Measurements from ENCODE around the gene OTOF. TPM values are rescaled to one million over a fixed set of nuclear protein-coding genes. Genes with fewer than 3 reads are reported as not detected.

The OTOF gene
- total and polyA plus RNA-seq, 2 donors (not counting 1 experiment from before 2014, with no cell fraction given) = not detected

GRCh38 chr2:26423750-26424149 is 54.2 kb downstream of the OTOF start:
- no peak for DNase-seq (ENCODE audit: low read depth in 2 of 2)
- H3K27me3 ChIP-seq (ENCODE audit: control insufficient read depth, insufficient read depth, low read length) = peaks cover 2% of the 10 kb centered on the region
- H3K9ac ChIP-seq (ENCODE audit: insufficient read depth, low read length) = no peak overlapping the region
- H3K36me3 ChIP-seq (ENCODE audit: control insufficient read depth, insufficient read depth, low read length) = no peaks in the 10 kb centered on the region
- no peak overlapping the region for H3K27ac ChIP-seq (ENCODE audit: insufficient read depth, low read length)
- H3K79me2 ChIP-seq (ENCODE audit: control insufficient read depth, insufficient read depth, low read length) = no peaks in the 10 kb centered on the region
- no peak overlapping the region for H2AFZ ChIP-seq (ENCODE audit: low read length)
- H3K4me3 ChIP-seq (replicated peaks in 1 of 4; ENCODE audit: control extremely low read depth in 1 of 4, insufficient read depth in 1 of 4, low read depth in 3 of 4, low read length in 4 of 4) = no peak overlapping the region
- H3K9me3 ChIP-seq (ENCODE audit: control insufficient read depth, insufficient read depth, low read depth, low read length) = no peaks in the 10 kb centered on the region
- H3K4me2 ChIP-seq (ENCODE audit: extremely low read depth, insufficient read depth, low read length) = no peak overlapping the region
- no peaks in the 10 kb centered on the region for H3K4me1 ChIP-seq (ENCODE audit: control insufficient read depth, extremely low read depth, insufficient read depth, low read length)
- no peaks in the 10 kb centered on the region for H4K20me1 ChIP-seq (ENCODE audit: control insufficient read depth, extremely low read depth, insufficient read depth, low read length)
- TF ChIP-seq, protein P1, sequence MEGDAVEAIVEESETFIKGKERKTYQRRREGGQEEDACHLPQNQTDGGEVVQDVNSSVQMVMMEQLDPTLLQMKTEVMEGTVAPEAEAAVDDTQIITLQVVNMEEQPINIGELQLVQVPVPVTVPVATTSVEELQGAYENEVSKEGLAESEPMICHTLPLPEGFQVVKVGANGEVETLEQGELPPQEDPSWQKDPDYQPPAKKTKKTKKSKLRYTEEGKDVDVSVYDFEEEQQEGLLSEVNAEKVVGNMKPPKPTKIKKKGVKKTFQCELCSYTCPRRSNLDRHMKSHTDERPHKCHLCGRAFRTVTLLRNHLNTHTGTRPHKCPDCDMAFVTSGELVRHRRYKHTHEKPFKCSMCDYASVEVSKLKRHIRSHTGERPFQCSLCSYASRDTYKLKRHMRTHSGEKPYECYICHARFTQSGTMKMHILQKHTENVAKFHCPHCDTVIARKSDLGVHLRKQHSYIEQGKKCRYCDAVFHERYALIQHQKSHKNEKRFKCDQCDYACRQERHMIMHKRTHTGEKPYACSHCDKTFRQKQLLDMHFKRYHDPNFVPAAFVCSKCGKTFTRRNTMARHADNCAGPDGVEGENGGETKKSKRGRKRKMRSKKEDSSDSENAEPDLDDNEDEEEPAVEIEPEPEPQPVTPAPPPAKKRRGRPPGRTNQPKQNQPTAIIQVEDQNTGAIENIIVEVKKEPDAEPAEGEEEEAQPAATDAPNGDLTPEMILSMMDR (conservative IDR thresholded peaks at IDR 0.05 in 1 of 2, IDR thresholded peaks at IDR 0.05 in 1 of 2; ENCODE audit: low read depth in 1 of 2, low read length in 2 of 2) = no peak

- no peak overlapping the region for H3K4me2 ChIP-seq (ENCODE audit: extremely low read depth, insufficient read depth, low read length)
- H3K4me1 ChIP-seq (ENCODE audit: control insufficient read depth, extremely low read depth, insufficient read depth, low read length) = no peaks in the 10 kb centered on the region
- peaks cover 2% of the 10 kb centered on the region for H3K27me3 ChIP-seq (ENCODE audit: control insufficient read depth, insufficient read depth, low read length)
- H3K9ac ChIP-seq (ENCODE audit: insufficient read depth, low read length) = no peak overlapping the region
- no peaks in the 10 kb centered on the region for H3K9me3 ChIP-seq (ENCODE audit: control insufficient read depth, insufficient read depth, low read depth, low read length)
- no peak overlapping the region for H3K4me3 ChIP-seq (replicated peaks in 1 of 4; ENCODE audit: control extremely low read depth in 1 of 4, insufficient read depth in 1 of 4, low read depth in 3 of 4, low read length in 4 of 4)
- DNase-seq (ENCODE audit: low read depth in 2 of 2) = no peak
- no peaks in the 10 kb centered on the region for H3K79me2 ChIP-seq (ENCODE audit: control insufficient read depth, insufficient read depth, low read length)
- H2AFZ ChIP-seq (ENCODE audit: low read length) = no peak overlapping the region
- no peaks in the 10 kb centered on the region for H3K36me3 ChIP-seq (ENCODE audit: control insufficient read depth, insufficient read depth, low read length)
- TF ChIP-seq, protein P1 (conservative IDR thresholded peaks at IDR 0.05 in 1 of 2, IDR thresholded peaks at IDR 0.05 in 1 of 2; ENCODE audit: low read depth in 1 of 2, low read length in 2 of 2) = no peak
- no peak for TF ChIP-seq EZH2 (IDR thresholded peaks at IDR 0.05; ENCODE audit: low read length, missing control alignments)
- H3K27ac ChIP-seq (ENCODE audit: insufficient read depth, low read length) = no peak overlapping the region
- H4K20me1 ChIP-seq (ENCODE audit: control insufficient read depth, extremely low read depth, insufficient read depth, low read length) = no peaks in the 10 kb centered on the region
Measured at GRCh38 chr2:26422947-26423629, 54.8 kb downstream of the OTOF start.

- no peaks in the 10 kb centered on the region for H3K9me3 ChIP-seq (ENCODE audit: control insufficient read depth, insufficient read depth, low read depth, low read length)
- H3K9ac ChIP-seq (ENCODE audit: insufficient read depth, low read length) = no peak overlapping the region
- H3K79me2 ChIP-seq (ENCODE audit: control insufficient read depth, insufficient read depth, low read length) = no peaks in the 10 kb centered on the region
- no peak overlapping the region for H3K27ac ChIP-seq (ENCODE audit: insufficient read depth, low read length)
- H2AFZ ChIP-seq (ENCODE audit: low read length) = no peak overlapping the region
- no peaks in the 10 kb centered on the region for H3K4me1 ChIP-seq (ENCODE audit: control insufficient read depth, extremely low read depth, insufficient read depth, low read length)
- H4K20me1 ChIP-seq (ENCODE audit: control insufficient read depth, extremely low read depth, insufficient read depth, low read length) = no peaks in the 10 kb centered on the region
- H3K27me3 ChIP-seq (ENCODE audit: control insufficient read depth, insufficient read depth, low read length) = peaks cover 2% of the 10 kb centered on the region
- DNase-seq (ENCODE audit: low read depth in 2 of 2) = no peak
- H3K4me3 ChIP-seq (replicated peaks in 1 of 4; ENCODE audit: control extremely low read depth in 1 of 4, insufficient read depth in 1 of 4, low read depth in 3 of 4, low read length in 4 of 4) = no peak overlapping the region
- no peak for TF ChIP-seq EZH2 (IDR thresholded peaks at IDR 0.05; ENCODE audit: low read length, missing control alignments)
- no peak overlapping the region for H3K4me2 ChIP-seq (ENCODE audit: extremely low read depth, insufficient read depth, low read length)
- no peaks in the 10 kb centered on the region for H3K36me3 ChIP-seq (ENCODE audit: control insufficient read depth, insufficient read depth, low read length)
Measured at GRCh38 chr2:26421961-26422360, 56.0 kb downstream of the OTOF start.
